K562 (cell line): ENCODE results near the gene ANKRD13B. TPM values are rescaled to one million over a fixed set of nuclear protein-coding genes. Genes with fewer than 3 reads are reported as not detected.

Source experiments
- ATAC-seq: fragments of 200-7000 bp; cut with Tn5 transposase; 3 replicates; pipeline ENCODE4 v1.9.1; 2020; ENCODE audit warnings: moderate library complexity
- BruUV-seq: library from RNA; stranded (reverse); fragments of 400-500 nt; replicated peaks from 2 replicates; lab custom pipeline; 2021; lab: Mats Ljungman, UMichigan
- CTCF ChIA-PET: fragments of 300-600 bp; formaldehyde crosslinking; extraction: SDS; loops from one replicate; lab custom pipeline; 2021; ENCODE audit warnings: low intra/inter-chr PET ratio; lab: Yijun Ruan, JAX
- POLR2A ChIA-PET: fragments of 300-600, 350-650 bp; sonication (Branson Sonifier 250); formaldehyde crosslinking; extraction: SDS; loops from one replicate; lab custom pipeline; 2021; ENCODE audit warnings: antibody characterized with exemption, inconsistent platforms; lab: Yijun Ruan, JAX
- DNase-seq, 4 experiments: peaks; one replicate each; pipeline versions ENCODE4 v3.0.0 to v3.0.0-alpha.2; 2011 to 2018; ENCODE audit warnings: low spot score in 3 of 4, mixed read lengths in 3 of 4; ENCODE audit errors: extremely low read depth in 1 of 4
- FAIRE-seq: peaks from 2 replicates; lab custom pipeline; 2011; peaks lifted over from hg19 to GRCh38; lab: Jason Lieb, UNC
- H2AFZ ChIP-seq: 2 replicates; pipeline ENCODE4 v1.6.0; 2011; ENCODE audit warnings: low read depth, low read length, control low read depth, inconsistent platforms
- H3K27ac ChIP-seq: fragments of 200-600 bp; 3 replicates; pipeline ENCODE4 v1.8.0; 2011; ENCODE audit warnings: low read depth, mild to moderate bottlenecking, control low read depth, inconsistent platforms, low read length, moderate library complexity, mixed read lengths; ENCODE audit errors: extremely low read depth
- H3K27me3 ChIP-seq, 2 experiments: fragments of 300-600 bp in 1 of 2; 2 replicates in 1 of 2; 3 replicates in 1 of 2; pipeline versions ENCODE4 v1.6.0 to v1.8.0; 2011; ENCODE audit warnings: inconsistent platforms in 2 of 2, low read length in 2 of 2, mild to moderate bottlenecking in 1 of 2, mixed read lengths in 1 of 2, moderate library complexity in 1 of 2; ENCODE audit not compliant: control insufficient read depth in 2 of 2, insufficient read depth in 2 of 2
- H3K36me3 ChIP-seq: fragments of 300-600 bp; 3 replicates; pipeline ENCODE4 v1.8.0; 2011; ENCODE audit warnings: mild to moderate bottlenecking, low read length, inconsistent platforms; ENCODE audit not compliant: control insufficient read depth, insufficient read depth
- H3K4me1 ChIP-seq, 2 experiments: fragments of 200-600 bp in 1 of 2; replicated peaks in 1 of 2; 2 replicates in 1 of 2; 3 replicates in 1 of 2; pipeline versions ENCODE4 v1.5.1 to v1.8.0; 2011; ENCODE audit warnings: inconsistent platforms in 2 of 2, low read length in 2 of 2, mild to moderate bottlenecking in 1 of 2, mixed read lengths in 1 of 2, moderate library complexity in 1 of 2; ENCODE audit not compliant: control insufficient read depth in 2 of 2, insufficient read depth in 2 of 2
- H3K4me2 ChIP-seq: 2 replicates; pipeline ENCODE4 v1.6.1; 2011; ENCODE audit warnings: low read length, control low read depth, inconsistent platforms, mixed read lengths; ENCODE audit not compliant: insufficient read depth
- H3K4me3 ChIP-seq: fragments of 200-600 bp; sonication (generic), shearing (Covaris generic); 2 replicates; pipeline ENCODE4 v1.5.1; 2016; ENCODE audit warnings: control low read depth, inconsistent platforms
- H3K79me2 ChIP-seq: fragments of 200-600 bp; 3 replicates; pipeline ENCODE4 v1.8.0; 2011; ENCODE audit warnings: low read length, inconsistent platforms; ENCODE audit not compliant: control insufficient read depth, insufficient read depth
- H3K9ac ChIP-seq, 2 experiments: 2 replicates each; pipeline versions ENCODE4 v1.6.0 to v1.6.1; 2011; ENCODE audit warnings: low read depth in 2 of 2, low read length in 2 of 2, control low read depth in 1 of 2, inconsistent platforms in 1 of 2, mild to moderate bottlenecking in 1 of 2, mixed read lengths in 1 of 2; ENCODE audit not compliant: insufficient read depth in 1 of 2
- H3K9me1 ChIP-seq: one replicate; pipeline ENCODE4 v1.6.0; 2011; ENCODE audit warnings: inconsistent platforms, mild to moderate bottlenecking, low read length, moderate library complexity; ENCODE audit not compliant: control insufficient read depth, insufficient read depth
- H3K9me3 ChIP-seq: replicated peaks from 2 replicates; pipeline ENCODE4 v1.5.1; 2011; ENCODE audit warnings: low read depth, low read length, inconsistent platforms; ENCODE audit not compliant: control insufficient read depth, insufficient read depth
- H4K20me1 ChIP-seq: replicated peaks from 2 replicates; pipeline ENCODE4 v1.6.1; 2011; ENCODE audit warnings: low read length, inconsistent platforms, mixed read lengths; ENCODE audit not compliant: control insufficient read depth, insufficient read depth
- BDP1 ChIP-seq: IDR thresholded peaks from 3 replicates; pipeline ENCODE4 v1.6.1; 2011; ENCODE audit not compliant: insufficient read length, insufficient read depth
- BRD4 ChIP-seq: fragments of 200-600 bp; sonication (generic); IDR thresholded peaks from 2 replicates; pipeline ENCODE4 v1.6.1; 2017; ENCODE audit warnings: inconsistent platforms
- CREM ChIP-seq: IDR thresholded peaks from 2 replicates; pipeline ENCODE4 v1.6.1; 2014; ENCODE audit warnings: antibody characterized with exemption, low read depth
- E2F6 ChIP-seq, 2 experiments: IDR thresholded peaks; 2 replicates each; pipeline ENCODE4 v1.6.1; 2011; ENCODE audit warnings: borderline replicate concordance in 1 of 2, control low read depth in 1 of 2, low read depth in 1 of 2, low read length in 1 of 2, mild to moderate bottlenecking in 1 of 2, mixed read lengths in 1 of 2, moderate library complexity in 1 of 2; ENCODE audit not compliant: insufficient read depth in 1 of 2, insufficient read length in 1 of 2, poor library complexity in 1 of 2, severe bottlenecking in 1 of 2; ENCODE audit errors: extremely low read depth in 1 of 2
- FOXP4 ChIP-seq: sonication (generic); formaldehyde crosslinking; IDR thresholded peaks from 2 replicates; pipeline ENCODE4 v1.8.0; 2022; ENCODE audit warnings: mild to moderate bottlenecking, missing genetic modification reagents, borderline replicate concordance
- JUNB ChIP-seq: fragments of 450-650 bp; formaldehyde crosslinking; conservative IDR thresholded peaks from 2 replicates; pipeline ENCODE4 v1.4.0; 2020; ENCODE audit warnings: mild to moderate bottlenecking
- POLR2B ChIP-seq: fragments of 450-650 bp; IDR thresholded peaks from 2 replicates; pipeline ENCODE4 v1.6.1; 2018; ENCODE audit warnings: low read depth; ENCODE audit not compliant: partially characterized antibody
- TCFL5 ChIP-seq: fragments of 250-450 bp; sonication (Bioruptor Pico); conservative IDR thresholded peaks from 2 replicates; pipeline ENCODE4 v1.6.1; 2021; ENCODE audit warnings: mild to moderate bottlenecking, moderate library complexity, matching md5 sums
- THRAP3 ChIP-seq: fragments of 450-650 bp; IDR thresholded peaks from 2 replicates; pipeline ENCODE4 v1.6.1; 2016; ENCODE audit warnings: mild to moderate bottlenecking, inconsistent platforms, borderline replicate concordance
- ZBED1 ChIP-seq: IDR thresholded peaks from 2 replicates; pipeline ENCODE4 v1.6.1; 2014
- ZBTB5 ChIP-seq: fragments of 450-650 bp; IDR thresholded peaks from 2 replicates; pipeline ENCODE4 v1.6.1; 2017; ENCODE audit warnings: antibody characterized with exemption
- WGBS: fragments of 100-300 bp; shearing (Covaris generic); methylation state at CpG from one replicate; pipeline ENCODE4 v1.1.6; 2016; ENCODE audit warnings: low coverage, mixed read lengths; ENCODE audit not compliant: insufficient coverage; ENCODE audit errors: missing lambda C conversion rate; 5-methylcytosine and 5-hydroxymethylcytosine counted together
- in situ Hi-C: fragments of 300-500 bp; cut with MboI; formaldehyde crosslinking; loops from 4 replicates; pipeline ENCODE4 v1.15.0; 2018; ENCODE audit warnings: inconsistent platforms, mixed read lengths
- intact Hi-C: fragments of 100-400 bp; cut with micrococcal nuclease; formaldehyde crosslinking; loops from 2 replicates; pipeline ENCODE4 v1.14.2; 2022
- polyA plus RNA-seq, 8 experiments: library from polyadenylated mRNA; depleted of rRNA in 4 of 8; stranded (reverse) in 5 of 8; unstranded in 3 of 8; fragments of >200 nt; fragmentation: Nextera tagmentation in 2 of 8; fragmentation: Illumina TruSeq in 1 of 8; extraction: Ambion mirVana in 2 of 8; extraction: Trizol in 1 of 8; gene quantifications; 2 replicates each; pipeline versions ENCODE4 v1.2.1 to v1.2.3, GENCODE V29; 2011 to 2014; ENCODE audit warnings: inconsistent platforms in 1 of 8, missing spikeins in 1 of 8
- total RNA-seq, 7 experiments: library from RNA; depleted of rRNA in 6 of 7; stranded (reverse); fragments of >200 nt in 6 of 7; fragmentation: Illumina TruSeq in 2 of 7; extraction: Trizol in 2 of 7; gene quantifications; 2 replicates each; pipeline versions ENCODE4 v1.2.1 to v1.2.3, GENCODE V29; 2011 to 2021; ENCODE audit warnings: low replicate concordance in 1 of 7

ANKRD13B gene
- total and polyA plus RNA-seq, 9 of the 15 experiments (the other 6 are each of a cell fraction or from before 2014, with no cell fraction given): 0.15 to 28.1 (median 4.6) TPM

GRCh38 chr17:29567554-29568330 lies 25.2 kb upstream of the ANKRD13B start (continued):
- TF ChIP-seq ZBED1 (no peak), E2F6 (IDR thresholded peaks at IDR 0.05; ENCODE audit: borderline replicate concordance in 1 of 2, extremely low read depth in 1 of 2, insufficient read depth in 1 of 2, insufficient read length in 1 of 2, low read depth in 1 of 2, low read length in 1 of 2, poor library complexity in 1 of 2, severe bottlenecking in 1 of 2) (peak; percentile 62 to 83)

- no TSS peak for BruUV-seq
- in situ Hi-C loops: no loop called here
- intact Hi-C loops: no loop called here
- Histone ChIP-seq H3K9me3 (no peaks in the 10 kb centered on the region), H3K27ac (peak within 1 kb of the TSS; percentile 87), H3K4me2 (peak within 1 kb of the TSS; percentile 79), H4K20me1 (no peaks in the 10 kb centered on the region), H3K9me1 (peaks cover 3% of the 10 kb centered on the region), H2AFZ (peak within 1 kb of the TSS; percentile 97), H3K4me3 (peak within 1 kb of the TSS; percentile 57), H3K4me1 (peaks cover 3 to 57% of the 10 kb centered on the region in 2 experiments; a peak in 4 of 5 replicates), H3K36me3 (peaks cover 6% of the 10 kb centered on the region; the same call in 2 of the 3 replicates), H3K79me2 (no peaks in the 10 kb centered on the region), H3K27me3 (no peaks in the 10 kb centered on the region), H3K9ac (peak within 1 kb of the TSS; percentile 75 to 96)
- CTCF ChIA-PET: interaction anchor here (0.7 to 1.5 kb wide), 2 partner anchors 198 to 444 kb away, joined by 3 read pairs; no protein-coding TSS in a partner anchor
- peak; percentile 94 to 97 (median 96) for DNase-seq
- 2% methylated on average over 43 of the region's 85 CpGs for WGBS
- ATAC-seq: peak; percentile 80
- FAIRE-seq: no peak
- POLR2A ChIA-PET: interaction anchor here (0.7 to 1.0 kb wide), 2 partner anchors 12 to 23 kb away, joined by 4 read pairs; no protein-coding TSS in a partner anchor
- TF ChIP-seq JUNB (no peak), ZBTB5 (no peak), CREM (peak; percentile 34; the same call in 1 of the 2 replicates), FOXP4 (CRISPR knock-in tag) (no peak), BRD4 (no peak), TCFL5 (CRISPR knock-in tag) (no peak), THRAP3 (no peak), BDP1 (no peak), POLR2B (peak; percentile 44)
Observed at GRCh38 chr17:29568331-29569244, 24.3 kb upstream of the ANKRD13B start, which contains the start of gene TP53I13. TSS of gene TP53I13 (plus strand) at chr17:29568701. CDS start at chr17:29568759, 58 bp downstream.
